ENCODE results near the gene RASA4B.
"Not testable (repeated sequence)": the region's sequence is repeated elsewhere in the genome, so short reads cannot be mapped to it uniquely, and the experiment has no call there.

DNA sequence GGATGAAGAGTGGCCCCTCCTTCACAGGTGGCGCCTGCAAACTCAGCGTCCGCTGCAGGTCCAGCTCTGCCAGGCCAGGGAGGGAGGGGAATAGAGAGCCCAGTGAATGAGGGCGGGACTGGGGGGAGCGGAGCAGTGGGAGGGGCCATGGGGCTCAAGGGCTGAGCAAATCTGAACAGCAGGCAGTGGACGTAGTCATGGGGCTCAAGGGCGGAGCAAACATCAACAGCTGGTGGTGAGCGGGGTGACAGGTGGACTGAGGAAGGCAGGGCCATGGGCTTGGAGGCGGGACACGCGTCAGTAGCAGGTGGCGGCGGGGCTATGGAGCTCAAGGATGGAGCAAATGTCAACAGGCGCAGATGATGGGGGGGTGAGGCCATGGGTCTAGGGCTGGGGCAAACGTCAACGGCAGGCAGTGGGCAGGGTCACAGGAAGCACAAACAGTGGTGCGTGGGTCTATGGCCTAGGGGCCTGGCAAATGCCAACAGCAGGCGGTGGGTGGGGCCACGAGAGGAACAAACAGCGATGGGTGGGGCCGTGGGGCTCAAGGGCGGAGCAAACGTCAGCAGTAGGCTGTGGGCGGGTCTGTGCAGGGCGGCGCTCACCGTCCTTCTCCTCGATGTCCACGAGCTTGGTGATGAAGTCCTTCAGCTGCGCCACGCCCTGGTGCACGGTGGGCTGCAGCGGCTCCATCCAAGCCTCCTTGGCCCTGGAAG, 24.2 kb downstream of the RASA4B start:
- not testable (repeated sequence) for TF ChIP-seq POLR2A (IDR thresholded peaks at IDR 0.05)
- TF ChIP-seq, protein P1, sequence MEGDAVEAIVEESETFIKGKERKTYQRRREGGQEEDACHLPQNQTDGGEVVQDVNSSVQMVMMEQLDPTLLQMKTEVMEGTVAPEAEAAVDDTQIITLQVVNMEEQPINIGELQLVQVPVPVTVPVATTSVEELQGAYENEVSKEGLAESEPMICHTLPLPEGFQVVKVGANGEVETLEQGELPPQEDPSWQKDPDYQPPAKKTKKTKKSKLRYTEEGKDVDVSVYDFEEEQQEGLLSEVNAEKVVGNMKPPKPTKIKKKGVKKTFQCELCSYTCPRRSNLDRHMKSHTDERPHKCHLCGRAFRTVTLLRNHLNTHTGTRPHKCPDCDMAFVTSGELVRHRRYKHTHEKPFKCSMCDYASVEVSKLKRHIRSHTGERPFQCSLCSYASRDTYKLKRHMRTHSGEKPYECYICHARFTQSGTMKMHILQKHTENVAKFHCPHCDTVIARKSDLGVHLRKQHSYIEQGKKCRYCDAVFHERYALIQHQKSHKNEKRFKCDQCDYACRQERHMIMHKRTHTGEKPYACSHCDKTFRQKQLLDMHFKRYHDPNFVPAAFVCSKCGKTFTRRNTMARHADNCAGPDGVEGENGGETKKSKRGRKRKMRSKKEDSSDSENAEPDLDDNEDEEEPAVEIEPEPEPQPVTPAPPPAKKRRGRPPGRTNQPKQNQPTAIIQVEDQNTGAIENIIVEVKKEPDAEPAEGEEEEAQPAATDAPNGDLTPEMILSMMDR (IDR thresholded peaks at IDR 0.05) = not testable (repeated sequence)

All from thyroid gland (tissue), 4 donors.